Panc1 (cell line): Measurements from ENCODE around the gene SETX. TPM values are rescaled to one million over a fixed set of nuclear protein-coding genes. Genes with fewer than 3 reads are reported as not detected.

Experiments
- ATAC-seq: fragments of 200-7000 bp; cut with Tn5 transposase; 2 replicates; pipeline ENCODE4 v1.9.1; 2020; ENCODE audit warnings: mild to moderate bottlenecking, moderate library complexity
- BruUV-seq: library from RNA; stranded (reverse); fragments of 400-500 nt; replicated peaks from 2 replicates; lab custom pipeline; 2021; lab: Mats Ljungman, UMichigan
- CTCF ChIA-PET: fragments of 300-600 bp; sonication (Branson Sonifier 250); formaldehyde crosslinking; loops from one replicate; lab custom pipeline; 2022; ENCODE audit warnings: antibody characterized with exemption; lab: Charles Lee
- POLR2A ChIA-PET: fragments of 300-600 bp; sonication (Branson Sonifier 250); formaldehyde crosslinking; loops from one replicate; lab custom pipeline; 2022; ENCODE audit warnings: antibody characterized with exemption; lab: Charles Lee
- DNase-seq: peaks from one replicate; pipeline ENCODE4 v3.0.0-alpha.2; 2010; ENCODE audit warnings: low read depth, low spot score
- H3K27ac ChIP-seq: 2 replicates; pipeline ENCODE4 v1.5.1; 2011; ENCODE audit warnings: mild to moderate bottlenecking, low read length, inconsistent platforms
- H3K27me3 ChIP-seq: fragments of 200-500 bp; sonication (Bioruptor generic); 2 replicates; pipeline ENCODE4 v1.6.0; 2014; ENCODE audit warnings: low read length, inconsistent platforms; ENCODE audit not compliant: control insufficient read depth, insufficient read depth
- H3K36me3 ChIP-seq: fragments of 200-500 bp; sonication (Bioruptor generic); 2 replicates; pipeline ENCODE4 v1.5.1; 2014; ENCODE audit warnings: inconsistent platforms, mild to moderate bottlenecking, low read length, moderate library complexity; ENCODE audit not compliant: control insufficient read depth, insufficient read depth
- H3K4me1 ChIP-seq: 2 replicates; pipeline ENCODE4 v1.5.1; 2011; ENCODE audit warnings: inconsistent platforms, mild to moderate bottlenecking, low read length, moderate library complexity; ENCODE audit not compliant: control insufficient read depth, insufficient read depth
- H3K4me3 ChIP-seq, 2 experiments: 2 replicates each; pipeline ENCODE4 v1.5.1; 2011 to 2012; ENCODE audit warnings: low read depth in 2 of 2, low read length in 2 of 2, mild to moderate bottlenecking in 2 of 2, inconsistent platforms in 1 of 2, moderate library complexity in 1 of 2
- H3K9me3 ChIP-seq: fragments of 200-500 bp; sonication (Bioruptor generic); 2 replicates; pipeline ENCODE4 v1.5.1; 2014; ENCODE audit warnings: low read depth, mild to moderate bottlenecking, inconsistent platforms, low read length, moderate library complexity; ENCODE audit not compliant: control insufficient read depth, insufficient read depth
- CTCF ChIP-seq: fragments of 450-650 bp; IDR thresholded peaks from 2 replicates; pipeline ENCODE4 v1.5.1; 2017; ENCODE audit warnings: mild to moderate bottlenecking
- POLR2AphosphoS5 ChIP-seq: IDR thresholded peaks from 2 replicates; pipeline ENCODE4 v1.6.1; 2012; ENCODE audit warnings: mild to moderate bottlenecking, low read depth, low read length, moderate library complexity
- REST ChIP-seq, 2 experiments: IDR thresholded peaks; 2 replicates each; pipeline ENCODE4 v1.6.1; 2011 to 2012; ENCODE audit warnings: low read depth in 2 of 2, control low read depth in 1 of 2, low read length in 1 of 2, mild to moderate bottlenecking in 1 of 2, moderate library complexity in 1 of 2; ENCODE audit not compliant: insufficient read depth in 1 of 2
- SIN3A ChIP-seq: IDR thresholded peaks from 2 replicates; pipeline ENCODE4 v1.6.1; 2012; ENCODE audit warnings: low read depth, mild to moderate bottlenecking, low read length, moderate library complexity, borderline replicate concordance; ENCODE audit not compliant: insufficient read depth
- TCF7L2 ChIP-seq: IDR thresholded peaks from 2 replicates; pipeline ENCODE4 v1.6.1; 2011; ENCODE audit warnings: mild to moderate bottlenecking, low read depth, low read length, inconsistent platforms
- in situ Hi-C: cut with HindIII; loops from 2 replicates; pipeline ENCODE4 v1.10.0; 2016; ENCODE audit warnings: low sequenced_read_pairs, low pct_unique_long_range_greater_than_20kb
- intact Hi-C: fragments of 100-400 bp; cut with micrococcal nuclease; formaldehyde crosslinking; loops from one replicate; pipeline ENCODE4 v1.10.0; 2022; ENCODE audit not compliant: unreplicated experiment
- total RNA-seq: library from RNA; stranded (reverse); gene quantifications from one replicate; pipeline ENCODE4 v1.2.1, GENCODE V29; 2021; ENCODE audit not compliant: unreplicated experiment

Gene SETX
- total RNA-seq, 1 experiment from 2014 or later = 28.1 TPM

- ATAC-seq (no peak), DNase-seq (no peak)
- no peak for TF ChIP-seq POLR2AphosphoS5
- TF ChIP-seq SIN3A = no peak
- TF ChIP-seq REST (IDR thresholded peaks at IDR 0.05; ENCODE audit: insufficient read depth in 1 of 2, low read depth in 2 of 2, low read length in 1 of 2) = no peak
- TF ChIP-seq TCF7L2 = no peak
- TF ChIP-seq CTCF = no peak
- no peak overlapping the region for H3K4me3 ChIP-seq
- in situ Hi-C loops (no loop called here), intact Hi-C loops (no loop called here)
- no TSS peak for BruUV-seq
- no peaks in the 10 kb centered on the region for H3K4me1 ChIP-seq
- POLR2A ChIA-PET = no interaction called here
- H3K27ac ChIP-seq = no peak overlapping the region
- CTCF ChIA-PET = no interaction called here
- H3K27me3 ChIP-seq = no peaks in the 10 kb centered on the region
- no peaks in the 10 kb centered on the region; the same call in 1 of the 2 replicates for H3K36me3 ChIP-seq
- no peaks in the 10 kb centered on the region for H3K9me3 ChIP-seq
Measured at GRCh38 chr9:132372177-132373095, 17.6 kb upstream of the SETX start.

- CTCF ChIA-PET = no interaction called here
- Histone ChIP-seq H3K4me3 (no peak overlapping the region), H3K27ac (no peak overlapping the region), H3K4me1 (no peaks in the 10 kb centered on the region), H3K27me3 (no peaks in the 10 kb centered on the region), H3K9me3 (no peaks in the 10 kb centered on the region), H3K36me3 (no peaks in the 10 kb centered on the region)
- ATAC-seq (no peak), DNase-seq (no peak)
- POLR2A ChIA-PET = no interaction called here
- intact Hi-C loops = no loop called here
- TF ChIP-seq REST (IDR thresholded peaks at IDR 0.05; ENCODE audit: insufficient read depth in 1 of 2, low read depth in 2 of 2, low read length in 1 of 2) = no peak
- no peak for TF ChIP-seq SIN3A
- no peak for TF ChIP-seq POLR2AphosphoS5
- TF ChIP-seq TCF7L2 = no peak
- no peak for TF ChIP-seq CTCF
- in situ Hi-C loops = no loop called here
- BruUV-seq = no TSS peak
Measured at GRCh38 chr9:132370592-132370991, 15.8 kb upstream of the SETX start.
